Stimulated activated CD4-positive, alpha-beta T cell treated with anti-CD3 and anti-CD28 coated beads, TNF-alpha, amount 100 ng/mL, for 1 hour (primary cell): ENCODE measurements around the gene APLP1.
"Not testable (repeated sequence)": the region's sequence is repeated elsewhere in the genome, so short reads cannot be mapped to it uniquely, and the experiment has no call there.

Experiments
- DNase-seq, 3 donors: peaks; one replicate each; pipeline ENCODE4 v3.0.0-alpha.2; 2020; ENCODE audit warnings: low read depth in 3 of 3, low spot score in 1 of 3

The APLP1 gene

GRCh38 chr19:35868172-35868822 is at the start of gene APLP1:
TSS of gene APLP1 (plus strand) at chr19:35868574. CDS start at chr19:35868637, 63 bp downstream.
- DNase-seq = peak in 1 of 3 donors; percentile 64

GRCh38 chr19:35822579-35822978 is 45.8 kb upstream of the APLP1 start:
- DNase-seq = no peak

- DNase-seq = no peak
These were observed 44.2 kb upstream of the APLP1 start for GRCh38 chr19:35824150-35824549.

GRCh38 chr19:35828692-35829301 is 39.6 kb upstream of the APLP1 start:
- peak in 1 of 3 donors; percentile 25 for DNase-seq

- no peak for DNase-seq
These were observed 37.4 kb upstream of the APLP1 start for GRCh38 chr19:35830986-35831385.

- DNase-seq = no peak
These were observed 36.3 kb upstream of the APLP1 start for GRCh38 chr19:35832054-35832453.

GRCh38 chr19:35833972-35834371 is 34.4 kb upstream of the APLP1 start:
- no peak for DNase-seq

GRCh38 chr19:35836096-35836495 is 32.3 kb upstream of the APLP1 start:
- not testable (repeated sequence) for DNase-seq

- no peak for DNase-seq
These were observed 26.3 kb upstream of the APLP1 start for GRCh38 chr19:35841961-35842595.

GRCh38 chr19:35842666-35843272 is 25.6 kb upstream of the APLP1 start:
- DNase-seq = no peak

GRCh38 chr19:35843676-35844481 is 24.5 kb upstream of the APLP1 start:
- DNase-seq = no peak

GRCh38 chr19:35844482-35845214 is 23.7 kb upstream of the APLP1 start:
- DNase-seq = no peak

GRCh38 chr19:35845215-35846037 is 22.9 kb upstream of the APLP1 start:
- no peak for DNase-seq

GRCh38 chr19:35846038-35846668 is 22.2 kb upstream of the APLP1 start:
- DNase-seq = no peak

- no peak for DNase-seq
These were observed 20.5 kb upstream of the APLP1 start for GRCh38 chr19:35847911-35848310.

- DNase-seq = no peak
These were observed 19.9 kb upstream of the APLP1 start for GRCh38 chr19:35848486-35848885.

GRCh38 chr19:35848919-35849505 is 19.4 kb upstream of the APLP1 start:
- DNase-seq = no peak

- no peak for DNase-seq
These were observed 17.0 kb upstream of the APLP1 start for GRCh38 chr19:35851213-35852028.
